COLO668 (cell line): ENCODE measurements around the gene SMOC2.
A peak's percentile ranks its signal among the peaks of the same experiment; 100 is the strongest.
"Not testable (repeated sequence)": the region's sequence is repeated elsewhere in the genome, so short reads cannot be mapped to it uniquely, and the experiment has no call there.

Source experiments
- DNase-seq: peaks from one replicate; lab custom pipeline; 2025; ENCODE audit not compliant: unreplicated experiment; lab: John Stamatoyannopoulos, UW

Gene SMOC2

GRCh38 chr6:168699631-168700295 lies 258.8 kb downstream of the SMOC2 start:
- no peak for DNase-seq

GRCh38 chr6:168700880-168701279 lies 259.9 kb downstream of the SMOC2 start:
- no peak for DNase-seq

- no peak for DNase-seq
These were observed 263.0 kb downstream of the SMOC2 start for GRCh38 chr6:168703990-168704389.

GRCh38 chr6:168704678-168705077 lies 263.7 kb downstream of the SMOC2 start:
- DNase-seq: no peak

- not testable (repeated sequence) for DNase-seq
These were observed 264.3 kb downstream of the SMOC2 start for GRCh38 chr6:168705271-168705670.

- no peak for DNase-seq
These were observed 265.6 kb downstream of the SMOC2 start for GRCh38 chr6:168706471-168707177.

- DNase-seq: no peak
These were observed 267.5 kb downstream of the SMOC2 start for GRCh38 chr6:168708526-168708925.

- no peak for DNase-seq
These were observed 268.0 kb downstream of the SMOC2 start for GRCh38 chr6:168708984-168709383.

GRCh38 chr6:168709390-168709789 lies 268.4 kb downstream of the SMOC2 start:
- DNase-seq: no peak

- no peak for DNase-seq
These were observed 269.0 kb downstream of the SMOC2 start for GRCh38 chr6:168709991-168710390.

GRCh38 chr6:168711049-168711640 lies 270.2 kb downstream of the SMOC2 start:
- no peak for DNase-seq

GRCh38 chr6:168711666-168712300 lies 270.8 kb downstream of the SMOC2 start:
- no peak for DNase-seq

GRCh38 chr6:168712993-168713392 lies 272.0 kb downstream of the SMOC2 start:
- no peak for DNase-seq

- peak; percentile 36 for DNase-seq
These were observed 272.9 kb downstream of the SMOC2 start for GRCh38 chr6:168713839-168714238.

- DNase-seq: no peak
These were observed 273.7 kb downstream of the SMOC2 start for GRCh38 chr6:168714547-168715260.

- no peak for DNase-seq
These were observed 274.9 kb downstream of the SMOC2 start for GRCh38 chr6:168715643-168716481.

- no peak for DNase-seq
These were observed 275.6 kb downstream of the SMOC2 start for GRCh38 chr6:168716581-168716980.

GRCh38 chr6:168717491-168717890 lies 276.5 kb downstream of the SMOC2 start:
- DNase-seq: no peak
